Right lobe of liver (tissue), 6 donors: ENCODE results near the gene CELSR1. TPM values are rescaled to one million over a fixed set of nuclear protein-coding genes. Genes with fewer than 3 reads are reported as not detected.

ENCODE experiments used
- ATAC-seq, 4 donors: fragments of 200-7000 bp; cut with Tn5 transposase; one replicate each; pipeline ENCODE4 v1.9.1; 2020; ENCODE audit warnings: mild to moderate bottlenecking in 4 of 4, moderate library complexity in 4 of 4
- DNase-seq, 3 donors: peaks; one replicate each; pipeline ENCODE4 v3.0.0-alpha.2; 2020
- H3K27ac ChIP-seq, 3 donors: fragments of 200-600 bp; one replicate each; pipeline ENCODE4 v1.8.0; 2022
- H3K27me3 ChIP-seq, 2 donors: fragments of 200-600 bp; one replicate each; pipeline ENCODE4 v1.8.0; 2022
- H3K36me3 ChIP-seq, 4 donors: fragments of 200-600 bp; sonication (generic) in 1 of 4; one replicate each; pipeline versions ENCODE4 v1.5.1 to v1.8.0; 2017 to 2022; ENCODE audit warnings: control low read depth in 1 of 4
- H3K4me1 ChIP-seq, 4 donors: fragments of 200-600 bp; sonication (generic) in 1 of 4; one replicate each; pipeline versions ENCODE4 v1.5.1 to v1.8.0; 2017 to 2022; ENCODE audit warnings: control low read depth in 1 of 4
- H3K4me3 ChIP-seq, 3 donors: fragments of 200-600 bp; one replicate each; pipeline ENCODE4 v1.8.0; 2022
- H3K9me3 ChIP-seq, 4 donors: fragments of 200-600 bp; sonication (generic) in 1 of 4; one replicate each; pipeline versions ENCODE4 v1.5.1 to v1.8.0; 2017 to 2022; ENCODE audit warnings: control low read depth in 1 of 4
- POLR2A ChIP-seq: fragments of 450-650 bp; IDR thresholded peaks from one replicate; pipeline ENCODE4 v1.6.1; 2017; ENCODE audit warnings: antibody characterized with exemption, mild to moderate bottlenecking
- WGBS: methylation state at CpG from one replicate; pipeline ENCODE4 v1.1.6; 2018; ENCODE audit warnings: low coverage, low lambda C conversion rate; ENCODE audit not compliant: insufficient coverage; ENCODE audit errors: missing lambda C conversion rate; 5-methylcytosine and 5-hydroxymethylcytosine counted together
- intact Hi-C, 2 donors: fragments of 100-400 bp; cut with DNase I; formaldehyde crosslinking; loops; one replicate each; pipeline versions ENCODE4 v1.11.2 to v1.14.1; 2022
- total RNA-seq, 6 experiments: library from RNA; depleted of rRNA in 2 of 6; stranded (reverse); fragments of >200 nt in 2 of 6; fragmentation: NEBNext Ultra II Directional in 3 of 6; extraction: Animal tissue kit (Norgen Biotek cat#: 25700) in 3 of 6; gene quantifications; one replicate each; pipeline versions ENCODE4 v1.1.0 to v1.2.4, GENCODE V29; 2016 to 2023
- TF ChIP-seq, protein P1 (sequence below), 4 donors: fragments of 200-600 bp in 3 of 4; fragments of 450-650 bp in 1 of 4; IDR thresholded peaks; one replicate each; pipeline versions ENCODE4 v1.5.1 to v1.8.0; 2016 to 2022; ENCODE audit warnings: antibody characterized with exemption in 4 of 4, mild to moderate bottlenecking in 2 of 4
- donor health status: DM: no; HTN: yes; CAD: no.
- donor health status: DM: no; HTN: no; CAD: no.
- donor health status: DM: no; HTN: no; CAD: no.
- donor health status: DM: no; HTN: yes; CAD: no.
- donor health status: DM: no; HTN: yes; CAD: no.

Gene CELSR1
- total RNA-seq, 6 experiments from 2014 or later, result 2.9 to 8.2 (median 5.0) TPM

DNA sequence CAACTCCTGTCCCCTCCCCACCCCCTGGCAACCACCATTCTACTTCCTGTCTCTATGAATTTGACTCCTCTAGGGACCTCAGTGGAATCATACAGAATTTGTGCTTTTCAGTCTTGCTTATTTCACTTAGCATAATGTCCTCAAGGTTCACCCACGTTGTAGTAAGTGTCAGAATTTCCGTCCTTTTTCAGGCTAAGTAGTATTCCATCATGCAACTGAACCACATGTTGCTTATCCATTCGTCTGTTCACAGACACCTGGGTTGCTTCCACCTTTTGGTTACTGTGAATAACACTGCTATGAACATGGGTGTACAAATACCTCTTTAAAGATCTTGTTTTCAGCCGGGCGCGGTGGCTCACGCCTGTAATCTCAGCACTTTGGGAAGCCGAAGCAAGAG lies 16.5 kb downstream of the CELSR1 start:
- Histone ChIP-seq H3K27me3 (no peaks in the 10 kb centered on the region), H3K4me3 (no peak overlapping the region), H3K27ac (no peak overlapping the region), H3K36me3 (no peaks in the 10 kb centered on the region), H3K9me3 (no peaks in the 10 kb centered on the region), H3K4me1 (no peaks in the 10 kb centered on the region)
- TF ChIP-seq, protein P1, sequence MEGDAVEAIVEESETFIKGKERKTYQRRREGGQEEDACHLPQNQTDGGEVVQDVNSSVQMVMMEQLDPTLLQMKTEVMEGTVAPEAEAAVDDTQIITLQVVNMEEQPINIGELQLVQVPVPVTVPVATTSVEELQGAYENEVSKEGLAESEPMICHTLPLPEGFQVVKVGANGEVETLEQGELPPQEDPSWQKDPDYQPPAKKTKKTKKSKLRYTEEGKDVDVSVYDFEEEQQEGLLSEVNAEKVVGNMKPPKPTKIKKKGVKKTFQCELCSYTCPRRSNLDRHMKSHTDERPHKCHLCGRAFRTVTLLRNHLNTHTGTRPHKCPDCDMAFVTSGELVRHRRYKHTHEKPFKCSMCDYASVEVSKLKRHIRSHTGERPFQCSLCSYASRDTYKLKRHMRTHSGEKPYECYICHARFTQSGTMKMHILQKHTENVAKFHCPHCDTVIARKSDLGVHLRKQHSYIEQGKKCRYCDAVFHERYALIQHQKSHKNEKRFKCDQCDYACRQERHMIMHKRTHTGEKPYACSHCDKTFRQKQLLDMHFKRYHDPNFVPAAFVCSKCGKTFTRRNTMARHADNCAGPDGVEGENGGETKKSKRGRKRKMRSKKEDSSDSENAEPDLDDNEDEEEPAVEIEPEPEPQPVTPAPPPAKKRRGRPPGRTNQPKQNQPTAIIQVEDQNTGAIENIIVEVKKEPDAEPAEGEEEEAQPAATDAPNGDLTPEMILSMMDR (IDR thresholded peaks at IDR 0.05), result no peak
- TF ChIP-seq POLR2A, result no peak
- WGBS, result 83% methylated on average over 8 of the region's 8 CpGs
- DNase-seq (no peak), ATAC-seq (no peak)
- intact Hi-C loops, result no loop called here

DNA sequence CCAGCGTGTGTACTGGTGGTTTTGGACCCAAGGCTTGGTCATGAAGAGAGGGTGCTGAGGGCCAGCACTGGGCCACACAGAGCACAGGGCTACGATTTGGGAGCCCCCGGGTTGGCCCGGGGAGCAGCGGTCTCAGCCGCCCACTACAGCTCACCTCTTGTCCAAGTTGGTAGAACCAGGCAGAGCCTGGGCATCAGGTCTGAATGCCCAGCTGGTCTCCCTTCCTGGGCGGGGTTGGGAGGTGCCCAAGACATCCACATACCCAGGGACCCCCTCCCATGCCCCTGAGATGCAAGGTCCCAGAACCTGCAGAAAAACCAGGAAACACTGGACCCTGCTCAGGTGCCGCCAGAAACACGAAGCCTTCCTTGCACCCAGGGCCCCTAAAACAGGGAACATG lies 18.0 kb downstream of the CELSR1 start:
- H3K4me1 ChIP-seq, result no peaks in the 10 kb centered on the region
- H3K4me3 ChIP-seq, result no peak overlapping the region
- peak in 1 of 3 donors; percentile 29 for DNase-seq
- ATAC-seq, result no peak
- H3K27ac ChIP-seq, result no peak overlapping the region
- TF ChIP-seq, protein P1 (IDR thresholded peaks at IDR 0.05), result no peak
- no peak for TF ChIP-seq POLR2A
- intact Hi-C loops, result no loop called here
- WGBS, result 73% methylated on average over 2 of the region's 9 CpGs
- H3K27me3 ChIP-seq, result no peaks in the 10 kb centered on the region
- H3K36me3 ChIP-seq, result no peaks in the 10 kb centered on the region
- no peaks in the 10 kb centered on the region for H3K9me3 ChIP-seq

DNA sequence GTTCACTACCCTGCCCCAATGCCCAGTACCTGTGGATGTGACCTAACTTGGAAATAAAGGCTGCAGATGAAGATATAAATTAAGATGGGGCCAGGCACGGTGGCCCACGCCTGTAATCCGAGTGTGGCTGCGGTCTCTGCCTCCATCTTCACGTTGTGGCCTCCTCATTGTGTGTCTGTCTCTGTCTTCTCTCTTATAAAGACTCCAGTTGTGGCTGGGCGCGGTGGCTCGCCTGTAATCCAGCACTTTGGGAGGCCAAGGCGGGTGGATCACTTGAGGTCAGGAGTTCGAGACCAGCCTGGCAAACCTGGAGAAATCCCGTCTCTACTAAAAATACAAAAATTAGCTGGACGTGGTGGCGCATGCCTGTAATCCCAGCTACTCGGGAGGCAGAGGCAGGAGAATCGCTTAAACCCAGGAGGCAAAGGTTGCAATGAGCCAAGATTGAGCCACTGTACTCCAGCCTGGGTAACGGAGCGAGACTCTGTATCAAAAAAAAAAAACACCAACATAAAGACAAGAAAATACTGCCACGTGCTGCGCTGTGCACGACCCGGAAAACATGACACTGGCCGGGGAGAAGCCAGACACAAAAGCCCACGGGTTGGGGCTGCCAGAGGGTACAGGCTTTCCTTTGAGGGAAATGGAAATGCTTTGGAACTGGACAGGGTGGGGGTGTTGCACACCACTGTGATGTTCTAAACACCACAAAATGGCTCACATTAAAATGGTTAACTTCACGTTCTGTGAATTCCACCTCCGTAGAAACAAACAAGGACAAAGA lies 18.7 kb downstream of the CELSR1 start:
- intact Hi-C loops, result no loop called here
- WGBS, result 75% methylated on average over 16 of the region's 25 CpGs
- no peak overlapping the region for H3K27ac ChIP-seq
- no peaks in the 10 kb centered on the region for H3K27me3 ChIP-seq
- no peaks in the 10 kb centered on the region for H3K4me1 ChIP-seq
- H3K36me3 ChIP-seq, result no peaks in the 10 kb centered on the region
- no peaks in the 10 kb centered on the region for H3K9me3 ChIP-seq
- H3K4me3 ChIP-seq, result no peak overlapping the region
- no peak for DNase-seq
- ATAC-seq, result no peak
- TF ChIP-seq, protein P1 (IDR thresholded peaks at IDR 0.05), result no peak
- no peak for TF ChIP-seq POLR2A

DNA sequence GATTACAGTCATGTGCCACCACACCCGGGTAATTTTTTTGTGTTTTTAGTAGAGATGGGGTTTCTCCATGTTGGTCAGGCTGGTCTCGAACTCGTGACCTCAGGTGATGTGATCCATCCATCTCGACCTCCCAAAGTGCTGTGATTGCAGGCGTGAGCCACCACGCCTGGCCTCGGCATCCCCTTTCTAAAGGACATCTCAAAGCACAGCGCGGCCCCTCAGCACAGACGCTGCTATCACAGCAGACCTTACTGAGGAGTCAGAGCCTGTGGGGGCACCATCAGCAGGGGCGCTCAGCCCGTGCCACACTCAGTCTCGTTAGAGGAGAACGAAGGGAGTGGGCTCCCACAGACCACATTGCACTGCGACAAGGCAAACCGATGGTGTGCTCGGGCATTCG lies 19.4 kb downstream of the CELSR1 start:
- WGBS, result 60% methylated on average over 3 of the region's 18 CpGs
- Histone ChIP-seq H3K9me3 (no peaks in the 10 kb centered on the region), H3K36me3 (no peaks in the 10 kb centered on the region), H3K4me3 (no peak overlapping the region), H3K27ac (no peak overlapping the region), H3K4me1 (no peaks in the 10 kb centered on the region), H3K27me3 (no peaks in the 10 kb centered on the region)
- no peak for ATAC-seq
- intact Hi-C loops, result no loop called here
- DNase-seq, result no peak
- no peak for TF ChIP-seq POLR2A
- TF ChIP-seq, protein P1 (IDR thresholded peaks at IDR 0.05), result no peak
